Epithelial cell of esophagus (primary cell): ENCODE measurements around the gene ANKRD10.
A peak's percentile ranks its signal among the peaks of the same experiment; 100 is the strongest.

ENCODE experiments used
- DNase-seq: peaks from one replicate; pipeline ENCODE4 v3.0.0; 2010; ENCODE audit warnings: low read depth
- H3K4me3 ChIP-seq: 2 replicates; pipeline ENCODE4 v1.5.1; 2011; ENCODE audit warnings: mild to moderate bottlenecking, low read length, control low read depth
- TF ChIP-seq, protein P1 (sequence below): IDR thresholded peaks from 2 replicates; pipeline ENCODE4 v1.5.1; 2011; ENCODE audit warnings: low read depth, mild to moderate bottlenecking, low read length, control low read depth, inconsistent platforms; ENCODE audit not compliant: insufficient read depth; ENCODE audit errors: missing control alignments

ANKRD10 gene

GRCh38 chr13:110887597-110888333 lies 27.1 kb downstream of the ANKRD10 start:
- TF ChIP-seq, protein P1, sequence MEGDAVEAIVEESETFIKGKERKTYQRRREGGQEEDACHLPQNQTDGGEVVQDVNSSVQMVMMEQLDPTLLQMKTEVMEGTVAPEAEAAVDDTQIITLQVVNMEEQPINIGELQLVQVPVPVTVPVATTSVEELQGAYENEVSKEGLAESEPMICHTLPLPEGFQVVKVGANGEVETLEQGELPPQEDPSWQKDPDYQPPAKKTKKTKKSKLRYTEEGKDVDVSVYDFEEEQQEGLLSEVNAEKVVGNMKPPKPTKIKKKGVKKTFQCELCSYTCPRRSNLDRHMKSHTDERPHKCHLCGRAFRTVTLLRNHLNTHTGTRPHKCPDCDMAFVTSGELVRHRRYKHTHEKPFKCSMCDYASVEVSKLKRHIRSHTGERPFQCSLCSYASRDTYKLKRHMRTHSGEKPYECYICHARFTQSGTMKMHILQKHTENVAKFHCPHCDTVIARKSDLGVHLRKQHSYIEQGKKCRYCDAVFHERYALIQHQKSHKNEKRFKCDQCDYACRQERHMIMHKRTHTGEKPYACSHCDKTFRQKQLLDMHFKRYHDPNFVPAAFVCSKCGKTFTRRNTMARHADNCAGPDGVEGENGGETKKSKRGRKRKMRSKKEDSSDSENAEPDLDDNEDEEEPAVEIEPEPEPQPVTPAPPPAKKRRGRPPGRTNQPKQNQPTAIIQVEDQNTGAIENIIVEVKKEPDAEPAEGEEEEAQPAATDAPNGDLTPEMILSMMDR: no peak
- H3K4me3 ChIP-seq: no peak overlapping the region
- peak; percentile 17 for DNase-seq

DNA sequence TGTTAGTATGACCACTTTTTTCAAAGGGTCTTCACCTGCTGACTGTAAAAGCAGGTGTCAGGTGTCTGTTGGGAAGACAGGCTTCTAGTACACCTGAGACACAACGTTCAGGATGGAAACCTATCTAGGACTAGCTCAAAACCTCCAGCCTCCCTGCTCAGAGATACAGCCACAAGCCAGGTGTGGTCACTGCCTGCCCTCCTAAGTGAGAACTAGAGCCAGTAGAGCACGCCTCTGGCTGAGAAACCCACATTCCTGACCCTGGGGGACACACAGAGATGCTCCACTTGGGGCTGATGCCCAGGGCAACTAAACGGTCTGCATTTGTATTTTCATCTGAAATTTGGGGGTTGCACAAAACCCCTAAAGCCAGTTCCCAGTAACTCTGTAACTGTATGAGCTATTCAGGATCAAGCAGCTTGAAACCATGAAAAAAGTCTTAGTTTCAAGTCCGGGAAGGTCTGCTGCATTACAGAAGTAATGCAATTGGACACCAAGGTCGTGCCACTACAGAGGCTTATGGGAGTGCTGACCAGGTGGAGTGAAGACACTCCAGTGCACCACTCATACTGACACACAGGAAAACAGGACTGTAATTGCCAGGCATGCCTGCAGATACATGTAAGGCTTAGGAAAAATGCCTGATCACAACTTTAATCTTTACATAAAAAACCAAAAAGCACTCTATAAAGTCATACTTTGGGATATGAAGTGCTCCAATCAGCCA lies 27.8 kb downstream of the ANKRD10 start:
- H3K4me3 ChIP-seq: no peak overlapping the region
- DNase-seq: peak; percentile 27
- TF ChIP-seq, protein P1: no peak

DNA sequence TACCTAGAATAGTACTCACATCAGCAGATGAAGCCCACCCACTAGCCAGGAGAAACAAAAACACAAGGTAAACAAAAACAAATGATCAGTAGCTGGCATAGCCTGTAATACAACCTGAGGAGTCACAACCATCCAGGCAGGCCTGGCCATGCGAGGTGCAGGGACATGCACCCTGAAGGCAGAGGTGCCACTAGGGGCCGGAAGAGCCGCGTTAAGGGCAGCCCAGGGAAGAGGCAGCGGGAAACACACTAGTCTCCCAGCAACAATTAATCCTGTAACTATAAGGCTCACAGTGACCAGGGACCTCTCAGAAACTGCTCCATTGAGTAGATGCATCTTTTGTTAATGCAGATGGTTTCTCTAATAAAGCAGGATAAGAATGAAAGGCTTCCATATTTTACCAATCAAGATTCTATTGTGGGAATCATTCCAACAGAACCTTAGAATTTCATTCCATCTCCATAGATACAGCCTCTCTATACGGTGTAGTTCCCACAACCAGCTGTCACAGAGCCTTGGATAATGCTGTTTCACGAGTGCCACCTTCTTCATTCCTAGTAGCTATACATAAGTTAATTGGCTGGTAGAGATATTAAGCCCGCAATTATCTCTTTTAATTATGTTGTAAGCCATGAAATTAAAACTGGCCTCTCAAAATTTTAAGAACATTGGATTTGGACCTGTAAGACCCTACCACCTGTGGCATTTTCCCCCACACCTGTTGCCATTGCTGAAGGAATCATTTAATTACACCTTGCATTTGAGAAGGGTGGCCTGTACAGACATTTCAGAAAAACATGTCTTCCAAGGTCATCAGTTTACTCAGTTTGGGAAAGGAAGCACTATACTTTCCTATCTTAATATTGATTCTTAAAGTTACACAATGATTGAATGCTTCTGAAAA lies 28.7 kb downstream of the ANKRD10 start:
- TF ChIP-seq, protein P1: no peak
- DNase-seq: peak; percentile 26

GRCh38 chr13:110885516-110885915 lies 29.4 kb downstream of the ANKRD10 start:
- no peak overlapping the region for H3K4me3 ChIP-seq
- DNase-seq: no peak
- TF ChIP-seq, protein P1: no peak

More for the DNA sequence above, 28.7 kb downstream of the ANKRD10 start:
- H3K4me3 ChIP-seq: no peak overlapping the region

DNA sequence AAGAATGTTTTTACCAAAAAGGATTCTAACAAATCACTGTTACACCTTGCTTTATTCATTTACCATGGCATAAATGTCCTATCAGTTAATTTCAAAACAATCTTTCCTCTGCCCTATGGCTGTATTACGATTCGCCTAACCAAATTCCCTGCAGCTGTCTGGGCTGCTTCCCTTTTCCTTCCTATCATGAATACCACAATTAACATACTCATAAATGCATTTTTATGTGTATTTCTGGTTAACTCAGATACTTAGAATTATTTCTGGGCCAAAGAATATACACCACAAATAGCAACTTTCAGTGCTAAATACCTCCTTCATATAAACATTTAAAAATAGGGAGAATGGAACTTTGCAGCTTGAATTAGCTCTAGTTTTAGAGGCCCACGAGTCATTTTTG lies 30.4 kb downstream of the ANKRD10 start:
- H3K4me3 ChIP-seq: no peak overlapping the region
- no peak for DNase-seq
- TF ChIP-seq, protein P1: no peak

DNA sequence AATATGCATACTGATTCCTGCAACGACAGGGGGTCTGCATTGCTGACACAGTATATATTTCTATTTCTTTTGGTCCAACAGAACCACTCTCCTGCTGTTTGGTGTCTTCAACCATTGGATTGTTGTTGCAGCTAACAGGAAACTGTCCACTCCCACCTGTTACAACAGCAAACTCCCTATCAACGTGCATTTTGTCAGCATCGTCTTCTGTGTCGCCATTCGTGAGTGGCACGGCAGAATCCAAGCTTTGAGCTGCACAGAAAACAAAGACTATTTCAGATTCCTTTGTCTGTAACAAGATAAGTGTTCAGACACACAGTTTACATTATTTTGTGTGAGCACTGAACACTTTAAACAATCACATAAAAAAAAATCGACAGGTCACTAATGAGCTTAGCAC lies 31.3 kb downstream of the ANKRD10 start:
- no peak overlapping the region for H3K4me3 ChIP-seq
- DNase-seq: no peak
- TF ChIP-seq, protein P1: no peak
